ENCODE data around the gene CFHR5.
"Not testable (repeated sequence)": the region's sequence is repeated elsewhere in the genome, so short reads cannot be mapped to it uniquely, and the experiment has no call there.

The CFHR5 gene

DNA sequence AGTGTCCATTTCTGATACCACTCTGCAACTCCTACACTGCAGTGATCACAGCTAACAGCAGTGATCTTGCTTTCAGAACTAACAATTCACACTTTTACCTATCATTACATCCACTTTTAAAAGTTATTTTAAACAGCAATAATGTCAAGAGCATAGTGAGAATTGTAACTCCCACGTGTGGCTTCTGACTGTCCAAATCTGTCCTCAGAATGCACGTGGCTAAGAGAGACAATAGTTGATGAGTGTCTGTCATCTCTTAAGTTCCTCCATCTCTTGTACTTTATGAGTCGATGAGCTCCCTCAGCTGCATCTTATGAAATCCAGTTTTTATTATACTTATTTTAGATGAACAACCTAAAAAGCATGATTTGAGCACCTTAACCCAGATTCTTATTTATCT is 16.5 kb upstream of the CFHR5 start:
- DNase-seq (ENCODE audit: low read depth) = no peak
- H3K4me3 ChIP-seq (ENCODE audit: control insufficient read depth, low read depth, low read length) = no peak overlapping the region
- TF ChIP-seq, protein P1, sequence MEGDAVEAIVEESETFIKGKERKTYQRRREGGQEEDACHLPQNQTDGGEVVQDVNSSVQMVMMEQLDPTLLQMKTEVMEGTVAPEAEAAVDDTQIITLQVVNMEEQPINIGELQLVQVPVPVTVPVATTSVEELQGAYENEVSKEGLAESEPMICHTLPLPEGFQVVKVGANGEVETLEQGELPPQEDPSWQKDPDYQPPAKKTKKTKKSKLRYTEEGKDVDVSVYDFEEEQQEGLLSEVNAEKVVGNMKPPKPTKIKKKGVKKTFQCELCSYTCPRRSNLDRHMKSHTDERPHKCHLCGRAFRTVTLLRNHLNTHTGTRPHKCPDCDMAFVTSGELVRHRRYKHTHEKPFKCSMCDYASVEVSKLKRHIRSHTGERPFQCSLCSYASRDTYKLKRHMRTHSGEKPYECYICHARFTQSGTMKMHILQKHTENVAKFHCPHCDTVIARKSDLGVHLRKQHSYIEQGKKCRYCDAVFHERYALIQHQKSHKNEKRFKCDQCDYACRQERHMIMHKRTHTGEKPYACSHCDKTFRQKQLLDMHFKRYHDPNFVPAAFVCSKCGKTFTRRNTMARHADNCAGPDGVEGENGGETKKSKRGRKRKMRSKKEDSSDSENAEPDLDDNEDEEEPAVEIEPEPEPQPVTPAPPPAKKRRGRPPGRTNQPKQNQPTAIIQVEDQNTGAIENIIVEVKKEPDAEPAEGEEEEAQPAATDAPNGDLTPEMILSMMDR (IDR thresholded peaks at IDR 0.05; ENCODE audit: control insufficient read depth, insufficient read depth, low read depth, low read length, missing control alignments) = no peak

DNA sequence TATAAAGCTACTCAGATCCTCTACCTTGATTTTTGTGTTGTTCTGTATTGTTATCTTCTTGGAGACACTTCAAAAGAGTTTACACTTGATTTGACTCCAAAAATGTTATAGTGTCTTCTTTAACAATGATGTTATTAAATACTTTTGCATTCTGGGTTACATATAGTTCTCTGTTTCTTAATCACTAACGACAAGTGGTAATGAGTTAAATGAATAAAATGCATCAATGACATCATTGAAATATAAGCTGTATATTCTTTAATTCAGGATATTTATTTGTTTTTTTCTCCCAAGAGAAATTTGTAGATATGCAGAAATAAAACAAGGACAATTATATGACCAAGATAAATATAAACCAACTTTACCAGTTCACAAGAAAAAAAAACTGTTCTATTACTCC is 7.2 kb upstream of the CFHR5 start:
- H3K4me3 ChIP-seq (ENCODE audit: control insufficient read depth, low read depth, low read length) = no peak overlapping the region
- TF ChIP-seq, protein P1 (IDR thresholded peaks at IDR 0.05; ENCODE audit: control insufficient read depth, insufficient read depth, low read depth, low read length, missing control alignments) = no peak
- DNase-seq (ENCODE audit: low read depth) = no peak

DNA sequence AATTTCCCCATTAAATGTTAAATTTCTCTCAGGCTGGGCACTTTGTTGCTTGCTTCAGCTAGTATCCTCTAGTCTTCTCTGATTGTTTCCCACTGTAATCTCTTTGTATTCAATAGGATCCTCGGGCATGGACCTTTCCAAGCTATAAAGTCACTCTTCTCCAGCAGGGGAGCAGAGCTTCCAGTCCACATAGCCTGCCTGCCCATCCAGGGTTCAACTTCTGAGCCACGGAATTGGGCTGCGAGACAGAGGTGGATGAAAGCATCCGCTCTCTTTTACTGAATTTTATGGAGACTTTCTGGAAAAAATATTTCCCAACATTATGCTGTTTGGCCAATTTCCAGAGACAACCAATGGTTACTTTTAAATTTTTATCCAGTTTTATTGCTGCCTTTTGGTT is 1.1 kb upstream of the CFHR5 start:
- DNase-seq (ENCODE audit: low read depth) = no peak
- TF ChIP-seq, protein P1 (IDR thresholded peaks at IDR 0.05; ENCODE audit: control insufficient read depth, insufficient read depth, low read depth, low read length, missing control alignments) = no peak

DNA sequence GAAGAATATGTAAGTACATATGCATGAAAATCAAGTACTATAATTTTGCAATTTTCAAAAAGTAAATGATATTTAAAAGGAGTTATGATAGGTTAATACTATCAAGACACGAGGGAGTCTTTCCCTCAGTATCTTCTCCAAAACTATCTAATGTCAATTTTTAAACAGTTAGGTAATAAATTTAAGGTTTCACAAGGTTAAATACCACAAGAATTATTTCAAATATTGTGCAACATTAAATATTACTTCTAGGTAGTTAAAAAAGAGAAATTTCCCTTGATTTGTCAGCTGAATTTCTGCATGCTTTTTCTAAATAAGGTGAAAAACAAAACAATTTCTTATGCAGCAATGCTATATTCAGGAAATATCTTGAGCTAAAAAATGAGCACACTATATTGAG is 3.5 kb downstream of the CFHR5 start:
- no peak for DNase-seq (ENCODE audit: low read depth)
- TF ChIP-seq, protein P1 (IDR thresholded peaks at IDR 0.05; ENCODE audit: control insufficient read depth, insufficient read depth, low read depth, low read length, missing control alignments) = no peak
- no peak overlapping the region for H3K4me3 ChIP-seq (ENCODE audit: control insufficient read depth, low read depth, low read length)

More for the DNA sequence above, 1.1 kb upstream of the CFHR5 start:
- no peak overlapping the region for H3K4me3 ChIP-seq (ENCODE audit: control insufficient read depth, low read depth, low read length)

DNA sequence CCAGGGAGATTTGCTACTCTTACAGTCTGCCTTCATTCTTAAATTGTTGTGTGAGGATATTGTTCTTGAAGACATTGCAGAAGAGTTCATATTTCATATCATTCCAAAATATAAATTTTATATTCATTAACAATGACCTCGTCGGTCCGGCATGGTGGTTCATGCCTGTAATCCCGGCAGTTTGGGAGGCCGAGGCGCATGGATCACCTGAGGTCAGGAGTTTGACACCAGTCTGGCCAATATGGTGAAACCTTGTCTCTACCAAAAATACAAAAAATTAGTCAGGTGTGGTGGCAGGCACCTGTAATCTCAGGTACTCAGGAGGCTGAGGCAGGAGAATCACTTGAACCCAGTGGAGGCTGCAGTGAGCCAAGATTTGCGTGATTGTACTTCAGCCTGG is 4.9 kb downstream of the CFHR5 start:
- H3K4me3 ChIP-seq (ENCODE audit: control insufficient read depth, low read depth, low read length); DNase-seq (ENCODE audit: low read depth): not testable (repeated sequence)

DNA sequence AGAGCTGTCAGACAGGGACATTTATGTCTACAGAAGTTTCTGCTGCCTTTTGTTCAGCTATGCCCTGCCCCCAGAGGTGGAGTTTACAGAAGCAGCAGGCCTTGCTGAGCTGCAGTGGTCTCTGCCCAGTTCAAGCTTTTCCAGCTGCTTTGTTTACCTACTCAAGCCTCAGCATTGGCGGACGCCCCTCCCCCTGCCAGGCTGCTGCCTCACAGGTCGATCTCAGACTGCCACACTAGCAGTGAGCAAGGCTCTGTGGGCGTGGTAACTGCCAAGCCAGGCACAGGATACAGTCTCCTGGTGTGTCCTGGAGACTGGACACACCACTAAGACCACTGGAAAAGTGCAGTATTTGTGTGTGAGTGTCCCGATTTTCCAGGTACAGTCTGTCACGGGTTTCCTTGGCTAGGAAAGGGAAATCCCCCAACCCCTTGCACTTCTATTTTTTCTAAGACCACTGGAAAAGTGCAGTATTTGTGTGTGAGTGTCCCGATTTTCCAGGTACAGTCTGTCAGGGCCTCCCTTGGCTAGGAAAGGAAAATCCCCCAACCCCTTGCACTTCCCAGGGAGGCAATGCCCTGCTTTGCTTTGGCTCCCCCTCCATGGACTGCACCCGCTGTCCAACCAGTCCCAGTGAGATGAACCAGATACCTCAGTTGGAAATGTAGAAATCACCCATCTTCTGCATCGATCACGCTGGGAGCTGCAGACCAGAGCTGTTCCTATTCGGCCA is 14.7 kb downstream of the CFHR5 start:
- H3K4me3 ChIP-seq (ENCODE audit: control insufficient read depth, low read depth, low read length); DNase-seq (ENCODE audit: low read depth): not testable (repeated sequence)

DNA sequence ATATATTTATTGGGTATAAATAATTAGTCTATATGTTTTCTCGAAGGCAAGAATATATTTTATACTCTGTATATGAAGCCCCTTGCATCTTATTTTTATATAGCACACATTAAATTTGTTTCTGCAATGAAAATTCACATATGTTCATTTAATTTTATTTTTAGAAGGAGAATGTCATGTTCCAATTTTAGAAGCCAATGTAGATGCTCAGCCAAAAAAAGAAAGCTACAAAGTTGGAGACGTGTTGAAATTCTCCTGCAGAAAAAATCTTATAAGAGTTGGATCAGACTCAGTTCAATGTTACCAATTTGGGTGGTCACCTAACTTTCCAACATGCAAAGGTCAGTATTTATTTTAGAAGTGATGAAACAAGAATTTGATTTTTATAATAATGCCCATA is 16.6 kb downstream of the CFHR5 start:
- TF ChIP-seq, protein P1 (IDR thresholded peaks at IDR 0.05; ENCODE audit: control insufficient read depth, insufficient read depth, low read depth, low read length, missing control alignments) = no peak
- H3K4me3 ChIP-seq (ENCODE audit: control insufficient read depth, low read depth, low read length) = no peak overlapping the region
- no peak for DNase-seq (ENCODE audit: low read depth)

DNA sequence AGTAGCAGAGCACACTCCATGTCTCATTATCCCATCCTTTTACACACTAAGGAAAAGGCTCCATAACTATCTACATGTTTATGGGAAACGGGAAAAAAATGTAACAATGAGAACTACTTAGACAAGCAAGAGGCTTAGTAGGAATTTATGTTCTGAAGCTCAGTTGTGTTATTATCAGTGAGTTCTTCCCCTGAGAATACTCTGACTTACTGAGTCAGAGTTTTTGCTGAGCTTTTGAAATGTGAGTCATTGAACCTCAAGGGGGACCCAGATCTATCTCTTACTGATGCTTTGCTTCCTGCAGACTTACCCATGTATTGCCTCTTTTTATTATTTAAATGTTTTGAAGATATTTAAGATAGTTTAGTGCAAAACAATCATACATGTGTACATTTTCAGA is 20.1 kb downstream of the CFHR5 start:
- DNase-seq (ENCODE audit: low read depth) = peak; percentile 46
- H3K4me3 ChIP-seq (ENCODE audit: control insufficient read depth, low read depth, low read length) = no peak overlapping the region
- TF ChIP-seq, protein P1 (IDR thresholded peaks at IDR 0.05; ENCODE audit: control insufficient read depth, insufficient read depth, low read depth, low read length, missing control alignments) = no peak
